ENCODE measurements around the gene MYOM3. TPM values are rescaled to one million over a fixed set of nuclear protein-coding genes. Genes with fewer than 3 reads are reported as not detected.

MYOM3 gene
- polyA plus RNA-seq, 1 donor (not counting 4 experiments of a cell fraction or from before 2014, with no cell fraction given), result 0.49 TPM

- no peak for FAIRE-seq
- dilution Hi-C loops (cut with MboI; ENCODE audit: extremely low pct_ligation_motif_present, low sequenced_read_pairs), result no loop called here
Measured at GRCh38 chr1:24085007-24085406, 26.9 kb downstream of the MYOM3 start.

GRCh38 chr1:24084050-24084449, 27.9 kb downstream of the MYOM3 start:
- Histone ChIP-seq H3K4me1 (ENCODE audit: control insufficient read depth, extremely low read depth, insufficient read depth, low read length) (no peaks in the 10 kb centered on the region), H3K9me3 (ENCODE audit: control insufficient read depth, low read depth, low read length) (no peaks in the 10 kb centered on the region), H3K36me3 (ENCODE audit: control insufficient read depth in 2 of 2, extremely low read depth in 1 of 2, insufficient read depth in 2 of 2, low read length in 2 of 2) (no peaks in the 10 kb centered on the region), H3K9me1 (ENCODE audit: control insufficient read depth, extremely low read depth, insufficient read depth, low read length) (no peaks in the 10 kb centered on the region), H3K9ac (ENCODE audit: control insufficient read depth, extremely low read depth, insufficient read depth, low read length) (no peak overlapping the region), H3K27me3 (ENCODE audit: control insufficient read depth, extremely low read depth, insufficient read depth, low read length) (peaks cover 14% of the 10 kb centered on the region), H3K27ac (ENCODE audit: control insufficient read depth, insufficient read depth, low read length) (no peak overlapping the region), H4K20me1 (ENCODE audit: control insufficient read depth, extremely low read depth, insufficient read depth, low read length) (no peaks in the 10 kb centered on the region), H2AFZ (ENCODE audit: control insufficient read depth, low read length) (no peak overlapping the region), H3K4me2 (ENCODE audit: control insufficient read depth, extremely low read depth, insufficient read depth, low read depth, low read length) (no peak overlapping the region), H3K4me3 (ENCODE audit: control insufficient read depth in 2 of 3, extremely low read depth in 1 of 3, insufficient read depth in 2 of 3, low read depth in 1 of 3, low read length in 3 of 3) (no peak overlapping the region), H3K79me2 (ENCODE audit: control insufficient read depth, insufficient read depth, low read length) (no peaks in the 10 kb centered on the region)
- DNase-seq (ENCODE audit: low read depth, low spot score), result no peak
- no peak for TF ChIP-seq CTCF (optimal IDR thresholded peaks at IDR 0.05 in 1 of 3, IDR thresholded peaks at IDR 0.05 in 1 of 3, conservative IDR thresholded peaks at IDR 0.05 in 1 of 3; ENCODE audit: extremely low read depth in 1 of 3, insufficient read depth in 2 of 3, low read length in 3 of 3)
- no peak for TF ChIP-seq EZH2 (IDR thresholded peaks at IDR 0.05; ENCODE audit: low read length)
- FAIRE-seq, result no peak
- dilution Hi-C loops (cut with MboI; ENCODE audit: extremely low pct_ligation_motif_present, low sequenced_read_pairs), result no loop called here

More at GRCh38 chr1:24085007-24085406, 26.9 kb downstream of the MYOM3 start:
- Histone ChIP-seq H3K27ac (ENCODE audit: control insufficient read depth, insufficient read depth, low read length) (no peak overlapping the region), H3K9me1 (ENCODE audit: control insufficient read depth, extremely low read depth, insufficient read depth, low read length) (no peaks in the 10 kb centered on the region), H3K4me3 (ENCODE audit: control insufficient read depth in 2 of 3, extremely low read depth in 1 of 3, insufficient read depth in 2 of 3, low read depth in 1 of 3, low read length in 3 of 3) (no peak overlapping the region), H2AFZ (ENCODE audit: control insufficient read depth, low read length) (no peak overlapping the region), H3K36me3 (ENCODE audit: control insufficient read depth in 2 of 2, extremely low read depth in 1 of 2, insufficient read depth in 2 of 2, low read length in 2 of 2) (no peaks in the 10 kb centered on the region), H3K9me3 (ENCODE audit: control insufficient read depth, low read depth, low read length) (no peaks in the 10 kb centered on the region), H3K27me3 (ENCODE audit: control insufficient read depth, extremely low read depth, insufficient read depth, low read length) (peaks cover 14% of the 10 kb centered on the region), H3K79me2 (ENCODE audit: control insufficient read depth, insufficient read depth, low read length) (no peaks in the 10 kb centered on the region), H4K20me1 (ENCODE audit: control insufficient read depth, extremely low read depth, insufficient read depth, low read length) (no peaks in the 10 kb centered on the region), H3K4me1 (ENCODE audit: control insufficient read depth, extremely low read depth, insufficient read depth, low read length) (peaks cover 2% of the 10 kb centered on the region), H3K9ac (ENCODE audit: control insufficient read depth, extremely low read depth, insufficient read depth, low read length) (no peak overlapping the region), H3K4me2 (ENCODE audit: control insufficient read depth, extremely low read depth, insufficient read depth, low read depth, low read length) (no peak overlapping the region)
- no peak for TF ChIP-seq CTCF (optimal IDR thresholded peaks at IDR 0.05 in 1 of 3, IDR thresholded peaks at IDR 0.05 in 1 of 3, conservative IDR thresholded peaks at IDR 0.05 in 1 of 3; ENCODE audit: extremely low read depth in 1 of 3, insufficient read depth in 2 of 3, low read length in 3 of 3)
- no peak for TF ChIP-seq EZH2 (IDR thresholded peaks at IDR 0.05; ENCODE audit: low read length)
- no peak for DNase-seq (ENCODE audit: low read depth, low spot score)
